ENCODE data around the gene SETBP1.

SETBP1 gene

DNA sequence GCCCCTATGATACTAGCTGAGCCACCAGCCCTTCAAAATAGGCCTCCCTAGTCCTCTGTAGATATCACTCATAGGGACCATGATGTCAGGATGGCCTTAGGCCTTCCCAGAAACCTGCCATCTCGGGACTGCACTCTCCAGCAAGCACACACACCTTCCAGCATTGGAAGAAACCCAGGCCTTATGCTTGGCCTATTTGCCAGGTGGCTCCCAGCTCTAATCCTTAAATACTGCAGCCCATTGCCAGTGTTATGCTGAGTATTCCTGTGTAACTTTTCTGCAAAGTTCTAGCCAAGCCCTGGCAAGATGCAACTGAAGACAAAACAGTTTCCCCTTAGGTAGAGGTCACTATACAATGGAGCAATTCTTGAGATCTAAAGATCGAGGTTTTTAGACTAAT lies 316.5 kb downstream of the SETBP1 start:
- Histone ChIP-seq H3K9ac (ENCODE audit: low read depth, low read length) (no peak overlapping the region), H3K27me3 (ENCODE audit: control insufficient read depth, insufficient read depth, low read length) (no peaks in the 10 kb centered on the region), H3K4me1 (ENCODE audit: control insufficient read depth, insufficient read depth, low read length) (no peaks in the 10 kb centered on the region), H3K4me3 (ENCODE audit: low read depth, low read length) (no peak overlapping the region), H3K9me3 (ENCODE audit: control insufficient read depth, insufficient read depth, low read length) (no peaks in the 10 kb centered on the region), H3K36me3 (ENCODE audit: control insufficient read depth, insufficient read depth, low read length) (no peaks in the 10 kb centered on the region)

- no peaks in the 10 kb centered on the region for H3K36me3 ChIP-seq (ENCODE audit: control insufficient read depth, insufficient read depth, low read length)
- H3K9ac ChIP-seq (ENCODE audit: low read depth, low read length) = no peak overlapping the region
- no peaks in the 10 kb centered on the region for H3K9me3 ChIP-seq (ENCODE audit: control insufficient read depth, insufficient read depth, low read length)
- no peak overlapping the region for H3K4me3 ChIP-seq (ENCODE audit: low read depth, low read length)
- no peaks in the 10 kb centered on the region for H3K27me3 ChIP-seq (ENCODE audit: control insufficient read depth, insufficient read depth, low read length)
- no peaks in the 10 kb centered on the region for H3K4me1 ChIP-seq (ENCODE audit: control insufficient read depth, insufficient read depth, low read length)
These were observed 317.7 kb downstream of the SETBP1 start for GRCh38 chr18:44998360-44998759.

DNA sequence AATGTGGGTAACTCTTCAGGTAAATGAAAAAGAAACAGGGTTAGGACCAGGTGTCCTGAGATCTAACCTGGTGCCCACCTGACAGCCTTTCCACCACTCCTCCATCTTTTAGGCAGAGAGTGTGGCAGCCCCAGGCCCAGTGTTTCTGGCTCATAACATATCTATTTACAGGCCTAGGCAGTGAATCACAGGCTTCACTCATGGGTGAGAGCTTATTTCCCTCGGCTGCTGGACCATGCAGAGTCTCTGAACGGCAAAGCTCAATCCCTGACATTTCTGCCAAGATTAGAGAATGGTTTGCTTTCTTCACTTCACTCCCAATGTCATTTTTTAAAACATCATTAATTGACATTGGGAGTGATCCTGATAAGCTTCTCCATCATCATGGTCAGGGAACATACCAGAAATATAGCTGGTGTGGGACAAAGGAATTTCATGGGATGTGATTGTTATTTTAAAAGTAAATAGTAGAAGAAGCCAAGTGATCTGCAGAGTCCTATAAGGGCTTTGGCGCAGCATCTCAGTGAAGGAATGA lies 323.9 kb downstream of the SETBP1 start:
- Histone ChIP-seq H3K36me3 (ENCODE audit: control insufficient read depth, insufficient read depth, low read length) (no peaks in the 10 kb centered on the region), H3K9me3 (ENCODE audit: control insufficient read depth, insufficient read depth, low read length) (no peaks in the 10 kb centered on the region), H3K27me3 (ENCODE audit: control insufficient read depth, insufficient read depth, low read length) (no peaks in the 10 kb centered on the region), H3K4me1 (ENCODE audit: control insufficient read depth, insufficient read depth, low read length) (no peaks in the 10 kb centered on the region), H3K4me3 (ENCODE audit: low read depth, low read length) (no peak overlapping the region), H3K9ac (ENCODE audit: low read depth, low read length) (no peak overlapping the region)

DNA sequence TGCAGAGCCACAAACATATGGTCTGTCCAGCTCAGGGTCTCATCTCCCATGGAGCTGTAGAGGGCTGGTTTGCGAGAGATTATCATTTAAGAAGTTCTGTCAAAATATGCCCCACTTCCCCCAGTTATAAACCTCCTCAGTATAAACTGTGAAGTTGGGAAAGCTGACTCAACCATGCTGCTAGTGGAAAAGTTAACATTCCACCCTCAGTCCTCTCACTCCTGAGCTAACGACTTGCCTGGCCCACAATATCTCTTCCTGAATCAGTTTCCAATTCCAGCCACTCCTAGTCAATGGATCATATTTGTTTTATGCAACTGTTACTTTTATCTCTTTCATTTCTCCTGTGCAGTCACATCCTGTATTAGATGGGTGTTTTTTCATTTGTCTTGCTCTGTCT lies 326.2 kb downstream of the SETBP1 start:
- no peak overlapping the region for H3K4me3 ChIP-seq (ENCODE audit: low read depth, low read length)

GRCh38 chr18:45007531-45007930 lies 326.8 kb downstream of the SETBP1 start:
- Histone ChIP-seq H3K27me3 (ENCODE audit: control insufficient read depth, insufficient read depth, low read length) (no peaks in the 10 kb centered on the region), H3K4me1 (ENCODE audit: control insufficient read depth, insufficient read depth, low read length) (peaks cover 2% of the 10 kb centered on the region), H3K9ac (ENCODE audit: low read depth, low read length) (no peak overlapping the region), H3K36me3 (ENCODE audit: control insufficient read depth, insufficient read depth, low read length) (no peaks in the 10 kb centered on the region), H3K9me3 (ENCODE audit: control insufficient read depth, insufficient read depth, low read length) (no peaks in the 10 kb centered on the region), H3K4me3 (ENCODE audit: low read depth, low read length) (no peak overlapping the region)

More for the DNA sequence above, 326.2 kb downstream of the SETBP1 start:
- Histone ChIP-seq H3K4me1 (ENCODE audit: control insufficient read depth, insufficient read depth, low read length) (peaks cover under 1% of the 10 kb centered on the region), H3K27me3 (ENCODE audit: control insufficient read depth, insufficient read depth, low read length) (no peaks in the 10 kb centered on the region), H3K9me3 (ENCODE audit: control insufficient read depth, insufficient read depth, low read length) (no peaks in the 10 kb centered on the region), H3K36me3 (ENCODE audit: control insufficient read depth, insufficient read depth, low read length) (no peaks in the 10 kb centered on the region), H3K9ac (ENCODE audit: low read depth, low read length) (no peak overlapping the region)

DNA sequence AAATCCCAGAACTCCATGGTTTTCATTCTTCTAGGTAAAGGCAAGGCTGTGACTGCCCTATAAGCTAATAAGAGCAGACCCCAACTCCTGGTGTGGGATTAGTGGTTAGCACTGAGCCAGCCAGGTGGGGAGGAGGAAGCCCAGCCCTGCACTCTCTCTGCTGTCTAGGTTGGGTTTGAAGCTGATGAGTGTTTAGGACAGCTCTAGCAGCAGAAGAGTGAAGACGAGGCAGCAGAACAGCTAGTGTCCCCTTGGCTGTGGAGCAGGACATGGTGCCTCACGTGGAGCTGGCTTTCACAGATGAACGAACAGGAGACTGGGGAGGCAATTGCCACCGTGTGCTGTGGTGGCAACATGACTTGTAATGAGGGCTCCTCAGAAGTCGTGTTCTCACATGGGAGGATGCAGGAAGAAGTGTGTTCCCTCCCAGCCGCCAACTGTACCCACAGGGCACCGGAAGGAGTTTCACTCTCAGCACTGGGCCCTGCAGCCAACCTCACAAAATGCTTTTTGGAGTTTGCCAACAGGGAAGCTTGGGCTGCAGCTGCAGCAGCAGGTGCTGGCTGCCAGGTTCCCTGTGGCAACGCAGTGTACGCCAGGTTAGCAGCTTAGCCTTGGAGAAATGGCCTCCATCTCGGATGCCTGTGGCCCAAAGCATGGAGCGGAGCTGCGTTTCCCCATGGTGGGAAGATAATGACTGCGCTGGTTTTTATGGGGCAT lies 328.2 kb downstream of the SETBP1 start:
- no peaks in the 10 kb centered on the region for H3K9me3 ChIP-seq (ENCODE audit: control insufficient read depth, insufficient read depth, low read length)
- H3K4me1 ChIP-seq (ENCODE audit: control insufficient read depth, insufficient read depth, low read length) = peaks cover 2% of the 10 kb centered on the region
- H3K36me3 ChIP-seq (ENCODE audit: control insufficient read depth, insufficient read depth, low read length) = no peaks in the 10 kb centered on the region
- H3K4me3 ChIP-seq (ENCODE audit: low read depth, low read length) = no peak overlapping the region
- no peaks in the 10 kb centered on the region for H3K27me3 ChIP-seq (ENCODE audit: control insufficient read depth, insufficient read depth, low read length)
- H3K9ac ChIP-seq (ENCODE audit: low read depth, low read length) = no peak overlapping the region

- H3K27me3 ChIP-seq (ENCODE audit: control insufficient read depth, insufficient read depth, low read length) = no peaks in the 10 kb centered on the region
- H3K9ac ChIP-seq (ENCODE audit: low read depth, low read length) = no peak overlapping the region
- no peak overlapping the region for H3K4me3 ChIP-seq (ENCODE audit: low read depth, low read length)
- H3K9me3 ChIP-seq (ENCODE audit: control insufficient read depth, insufficient read depth, low read length) = no peaks in the 10 kb centered on the region
- H3K4me1 ChIP-seq (ENCODE audit: control insufficient read depth, insufficient read depth, low read length) = peaks cover 2% of the 10 kb centered on the region
- H3K36me3 ChIP-seq (ENCODE audit: control insufficient read depth, insufficient read depth, low read length) = no peaks in the 10 kb centered on the region
These were observed 329.1 kb downstream of the SETBP1 start for GRCh38 chr18:45009756-45010155.

GRCh38 chr18:45012286-45012685 lies 331.6 kb downstream of the SETBP1 start:
- Histone ChIP-seq H3K4me1 (ENCODE audit: control insufficient read depth, insufficient read depth, low read length) (peaks cover 13% of the 10 kb centered on the region), H3K36me3 (ENCODE audit: control insufficient read depth, insufficient read depth, low read length) (no peaks in the 10 kb centered on the region)

GRCh38 chr18:45014047-45014501 lies 333.4 kb downstream of the SETBP1 start:
- Histone ChIP-seq H3K27me3 (ENCODE audit: control insufficient read depth, insufficient read depth, low read length) (no peaks in the 10 kb centered on the region), H3K36me3 (ENCODE audit: control insufficient read depth, insufficient read depth, low read length) (no peaks in the 10 kb centered on the region), H3K9ac (ENCODE audit: low read depth, low read length) (no peak overlapping the region), H3K4me1 (ENCODE audit: control insufficient read depth, insufficient read depth, low read length) (peaks cover 16% of the 10 kb centered on the region), H3K9me3 (ENCODE audit: control insufficient read depth, insufficient read depth, low read length) (no peaks in the 10 kb centered on the region), H3K4me3 (ENCODE audit: low read depth, low read length) (no peak overlapping the region)

More at GRCh38 chr18:45012286-45012685, 331.6 kb downstream of the SETBP1 start:
- Histone ChIP-seq H3K9me3 (ENCODE audit: control insufficient read depth, insufficient read depth, low read length) (no peaks in the 10 kb centered on the region), H3K27me3 (ENCODE audit: control insufficient read depth, insufficient read depth, low read length) (no peaks in the 10 kb centered on the region), H3K4me3 (ENCODE audit: low read depth, low read length) (no peak overlapping the region), H3K9ac (ENCODE audit: low read depth, low read length) (no peak overlapping the region)

- no peak overlapping the region for H3K9ac ChIP-seq (ENCODE audit: low read depth, low read length)
- no peaks in the 10 kb centered on the region for H3K27me3 ChIP-seq (ENCODE audit: control insufficient read depth, insufficient read depth, low read length)
- H3K9me3 ChIP-seq (ENCODE audit: control insufficient read depth, insufficient read depth, low read length) = no peaks in the 10 kb centered on the region
- peaks cover 16% of the 10 kb centered on the region for H3K4me1 ChIP-seq (ENCODE audit: control insufficient read depth, insufficient read depth, low read length)
- no peaks in the 10 kb centered on the region for H3K36me3 ChIP-seq (ENCODE audit: control insufficient read depth, insufficient read depth, low read length)
- no peak overlapping the region for H3K4me3 ChIP-seq (ENCODE audit: low read depth, low read length)
These were observed 335.1 kb downstream of the SETBP1 start for GRCh38 chr18:45015788-45016128.

DNA sequence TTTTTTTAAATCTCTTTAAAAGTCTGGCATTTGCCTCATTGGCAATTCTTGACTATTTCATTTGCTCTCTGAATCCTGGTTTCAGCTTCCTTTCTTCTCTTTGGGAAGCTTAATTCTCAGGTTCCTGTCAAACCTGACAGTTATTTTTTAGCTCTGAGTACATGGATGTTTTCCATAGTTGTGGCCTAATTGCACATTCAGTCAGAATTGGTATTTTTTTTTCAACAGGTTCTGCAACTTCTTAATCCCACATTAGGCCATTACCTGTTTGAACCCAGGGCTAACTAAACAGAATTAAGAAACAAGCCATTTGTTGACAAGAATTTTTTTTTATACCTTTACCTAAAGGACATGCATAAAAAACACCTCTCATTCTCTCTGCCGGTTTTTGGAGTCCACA lies 338.8 kb downstream of the SETBP1 start:
- Histone ChIP-seq H3K4me3 (ENCODE audit: low read depth, low read length) (no peak overlapping the region), H3K36me3 (ENCODE audit: control insufficient read depth, insufficient read depth, low read length) (no peaks in the 10 kb centered on the region), H3K4me1 (ENCODE audit: control insufficient read depth, insufficient read depth, low read length) (peaks cover 13% of the 10 kb centered on the region), H3K27me3 (ENCODE audit: control insufficient read depth, insufficient read depth, low read length) (no peaks in the 10 kb centered on the region), H3K9ac (ENCODE audit: low read depth, low read length) (no peak overlapping the region), H3K9me3 (ENCODE audit: control insufficient read depth, insufficient read depth, low read length) (no peaks in the 10 kb centered on the region)

DNA sequence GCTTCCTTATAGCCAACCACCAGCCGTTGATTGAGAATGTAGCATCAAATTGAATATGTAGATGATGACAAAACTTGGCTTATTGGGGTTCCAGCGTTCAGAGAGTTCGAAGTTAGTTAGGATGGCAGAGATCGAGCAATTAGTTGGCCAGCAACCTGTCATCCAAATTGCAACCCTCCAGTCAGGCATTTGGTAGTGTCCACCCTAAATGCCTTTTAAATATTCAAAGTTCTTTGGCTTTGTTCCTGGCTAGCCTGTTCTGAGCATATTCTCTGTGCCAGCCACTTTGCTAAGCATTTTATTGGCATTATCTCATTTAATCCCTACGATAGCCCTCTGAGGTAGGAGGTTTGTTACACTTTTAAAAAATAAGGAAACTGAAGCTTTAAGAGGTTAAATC lies 342.8 kb downstream of the SETBP1 start:
- Histone ChIP-seq H3K36me3 (ENCODE audit: control insufficient read depth, insufficient read depth, low read length) (no peaks in the 10 kb centered on the region), H3K9me3 (ENCODE audit: control insufficient read depth, insufficient read depth, low read length) (no peaks in the 10 kb centered on the region), H3K9ac (ENCODE audit: low read depth, low read length) (no peak overlapping the region), H3K27me3 (ENCODE audit: control insufficient read depth, insufficient read depth, low read length) (no peaks in the 10 kb centered on the region), H3K4me1 (ENCODE audit: control insufficient read depth, insufficient read depth, low read length) (no peaks in the 10 kb centered on the region), H3K4me3 (ENCODE audit: low read depth, low read length) (no peak overlapping the region)
